Measurements from ENCODE around the gene RAB3B.

RAB3B gene

DNA sequence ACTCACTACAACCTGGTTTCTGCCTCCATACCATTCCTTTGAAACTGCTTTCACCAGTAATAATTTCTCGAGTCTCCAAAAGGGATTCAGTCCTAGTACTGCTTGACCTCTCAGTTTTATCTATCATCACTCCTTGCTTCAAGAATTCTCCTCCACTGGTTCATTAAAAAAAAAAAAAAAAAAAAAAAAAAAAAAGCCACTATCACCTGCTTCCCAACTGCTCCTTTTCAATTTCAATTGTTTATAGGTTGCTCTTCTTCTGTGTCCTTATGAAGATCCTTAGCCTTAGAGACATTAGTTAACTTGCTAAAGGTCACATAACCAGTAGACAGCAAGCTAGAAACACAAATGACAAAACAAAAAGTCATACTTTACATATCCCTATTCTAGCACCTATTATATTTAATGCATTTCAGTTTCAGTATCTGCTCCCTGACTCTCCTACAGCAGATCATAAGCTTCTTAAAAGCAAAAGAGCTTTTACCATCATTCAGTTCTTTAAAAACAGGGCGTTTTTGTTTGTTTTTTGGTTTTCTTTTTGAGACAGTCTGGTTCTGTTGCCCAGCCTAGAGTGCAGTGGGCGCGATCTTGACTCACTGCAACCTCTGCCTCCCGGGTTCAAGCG, 119.0 kb downstream of the RAB3B start:
- DNase-seq (ENCODE audit: low read depth in 2 of 2): no peak

DNA sequence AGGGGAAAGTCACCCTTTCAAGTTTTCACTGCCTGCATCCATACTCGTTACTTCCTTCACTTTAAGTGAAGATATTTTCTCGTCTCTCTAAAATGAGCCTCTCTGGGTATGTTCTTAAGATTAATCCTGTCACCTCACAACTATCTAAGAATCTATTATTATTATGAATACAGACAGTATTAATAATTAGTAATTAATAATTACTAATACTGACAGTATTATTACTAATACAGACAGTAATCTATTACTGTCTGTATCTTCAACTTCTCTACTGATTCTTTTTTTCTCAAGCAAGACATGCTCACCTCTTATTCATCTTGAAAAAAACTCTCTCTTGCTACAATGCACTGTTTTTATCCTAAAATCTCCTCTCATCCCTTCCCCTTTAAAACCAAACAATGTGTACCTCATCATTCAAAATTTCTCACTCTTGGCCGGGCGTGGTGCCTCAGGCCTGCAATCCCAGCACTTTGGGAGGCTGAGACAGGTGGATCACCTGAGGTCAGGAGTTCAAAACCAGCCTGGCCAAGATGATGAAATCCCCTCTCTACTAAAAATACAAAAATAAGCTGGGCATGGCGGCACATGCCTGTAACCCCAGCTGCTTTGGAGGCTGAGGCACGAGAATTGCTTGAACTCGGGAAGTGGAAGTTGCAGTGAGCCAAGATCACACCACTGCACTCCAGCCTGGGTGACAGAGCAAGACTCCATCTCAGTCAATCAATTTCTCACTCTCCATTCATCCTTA, 119.7 kb downstream of the RAB3B start:
- no peak for DNase-seq (ENCODE audit: low read depth in 2 of 2)

DNA sequence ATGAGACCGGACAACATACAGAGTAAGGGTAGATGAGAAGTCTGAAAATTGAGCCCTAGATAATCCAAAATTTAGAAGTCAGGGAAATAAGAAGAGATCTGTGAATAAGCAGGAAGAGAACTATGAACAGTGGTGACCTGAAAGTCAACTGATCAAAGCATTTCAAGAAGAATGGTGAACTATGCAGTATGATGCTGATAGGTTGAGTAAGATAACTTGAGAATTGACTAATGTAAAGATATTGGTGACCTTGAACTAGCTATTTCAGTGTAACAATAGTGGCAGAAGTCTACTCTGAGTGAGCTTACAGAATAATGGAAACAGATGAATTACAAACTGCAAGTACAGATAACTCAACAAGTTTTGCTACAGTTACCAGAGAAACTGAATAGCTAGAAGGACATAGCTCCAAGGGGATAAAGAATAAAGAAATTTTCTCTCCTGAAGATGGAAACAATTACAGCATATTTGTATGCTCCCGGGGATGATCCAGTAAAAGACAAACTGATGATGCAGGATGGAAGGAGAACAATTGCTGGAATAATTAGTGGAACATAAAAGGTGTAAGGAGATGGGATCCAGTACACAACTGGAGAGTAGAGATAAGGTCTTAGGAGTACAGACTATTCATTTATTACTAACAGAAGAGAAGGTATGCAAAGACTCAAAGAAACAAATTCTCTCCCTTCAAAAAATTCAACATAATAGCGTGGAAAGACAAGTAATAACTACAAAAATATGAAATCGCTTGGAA, 122.8 kb downstream of the RAB3B start:
- no peak for DNase-seq (ENCODE audit: low read depth in 2 of 2)

DNA sequence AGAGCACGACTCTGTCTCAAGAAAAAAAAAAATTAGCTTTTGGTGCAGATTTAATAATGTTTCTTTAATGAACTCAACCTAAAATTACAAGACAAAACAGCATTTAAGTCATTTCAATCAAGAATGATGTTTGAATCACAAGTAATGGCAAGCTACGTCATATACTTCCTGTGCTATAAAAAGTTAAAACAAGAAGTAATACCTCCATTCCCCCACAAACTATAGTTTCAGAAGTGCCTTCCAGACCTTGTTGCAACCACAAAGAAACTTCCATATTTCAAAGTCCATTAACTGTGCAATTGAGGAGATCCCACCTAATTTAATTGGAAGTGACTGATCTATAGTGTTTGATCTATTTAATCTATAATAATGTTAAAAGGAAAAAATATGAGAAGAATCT, 127.1 kb downstream of the RAB3B start:
- DNase-seq (ENCODE audit: low read depth in 2 of 2): no peak

DNA sequence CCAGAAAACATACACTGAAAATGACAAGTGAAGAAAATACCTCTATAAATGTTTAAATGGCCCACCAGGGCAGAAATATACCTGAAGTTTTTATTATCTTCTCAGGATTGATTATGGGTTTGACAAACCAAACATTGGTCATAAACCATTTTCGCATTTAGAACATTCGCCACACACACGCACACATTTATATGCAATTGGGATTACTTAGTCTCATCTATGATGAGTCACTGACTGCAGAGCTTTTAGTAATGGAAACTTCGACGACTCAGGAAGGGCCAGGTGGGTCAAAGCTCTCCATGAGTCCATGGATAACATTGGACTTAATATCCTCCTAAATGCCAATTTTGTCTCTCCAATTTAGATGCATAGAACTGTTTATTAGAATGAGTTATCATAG, 128.8 kb downstream of the RAB3B start:
- DNase-seq (ENCODE audit: low read depth in 2 of 2): no peak

DNA sequence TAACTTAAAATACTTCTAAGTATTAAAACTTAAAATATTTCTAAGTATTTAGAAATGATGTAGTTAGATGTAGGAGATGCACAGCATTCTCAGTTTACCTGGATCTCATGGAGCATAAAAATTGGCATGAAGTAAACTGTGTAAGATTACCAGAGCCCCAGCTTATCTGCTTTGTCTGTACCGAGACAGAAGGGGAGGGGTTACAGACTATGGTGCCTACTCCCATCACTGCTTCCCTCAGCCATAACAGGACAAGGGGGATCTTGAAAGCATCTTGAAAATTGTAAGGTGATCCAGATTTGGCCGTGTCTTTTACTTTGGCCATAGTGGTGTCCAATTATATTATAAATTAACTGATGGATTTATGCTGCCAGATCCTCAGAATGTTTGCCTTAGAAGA, 130.8 kb downstream of the RAB3B start:
- no peak for DNase-seq (ENCODE audit: low read depth in 2 of 2)

DNA sequence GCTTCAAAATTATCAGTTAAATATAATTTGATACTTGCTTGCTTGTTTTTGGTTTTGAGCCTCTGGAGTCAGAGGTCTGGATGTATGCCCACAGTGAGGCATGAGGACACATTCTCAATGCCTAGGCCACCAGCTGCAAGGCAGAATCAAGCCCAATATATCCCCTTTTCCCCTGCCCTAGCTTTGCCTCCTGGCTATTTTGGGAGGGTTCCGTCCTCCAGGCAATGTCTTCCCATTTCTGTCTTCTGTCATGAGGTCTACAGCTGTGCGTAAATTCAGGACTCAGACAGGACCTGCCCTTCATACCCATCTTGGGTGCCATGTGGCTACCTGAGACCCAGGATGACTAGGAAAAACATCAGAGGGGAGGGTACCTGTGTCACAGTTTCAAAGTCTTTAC, 131.2 kb downstream of the RAB3B start:
- DNase-seq (ENCODE audit: low read depth in 2 of 2): no peak

DNA sequence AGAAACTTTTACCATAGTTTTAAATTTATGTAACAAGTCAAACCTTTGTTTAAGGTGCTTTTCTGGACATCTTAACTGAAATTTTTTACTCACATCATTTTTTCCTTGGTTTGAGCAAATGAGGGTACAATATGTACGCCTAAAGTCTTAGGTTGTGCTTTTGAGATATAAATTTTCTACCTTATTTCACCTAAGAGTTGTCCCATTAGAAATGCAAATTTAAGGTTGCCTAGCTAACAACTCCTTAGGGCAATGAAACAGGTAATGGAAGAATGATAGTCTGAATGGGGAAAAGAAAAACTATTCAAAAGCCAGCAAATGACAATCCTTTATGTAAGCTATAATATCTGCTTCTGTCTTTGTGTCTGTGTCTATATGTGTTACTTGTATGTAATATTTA, 131.6 kb downstream of the RAB3B start:
- DNase-seq (ENCODE audit: low read depth in 2 of 2): no peak

Data from stimulated activated CD4-positive, alpha-beta T cell treated with anti-CD3 and anti-CD28 coated beads, Interleukin-4, amount 100 ng/mL, for 48 hours (primary cell).